Ovary (tissue), 9 donors: ENCODE data around the gene CTSH. TPM values are rescaled to one million over a fixed set of nuclear protein-coding genes. Genes with fewer than 3 reads are reported as not detected.

Experiments
- DNase-seq, 5 donors: peaks; one replicate each; pipeline ENCODE4 v3.0.0-alpha.2; 2019 to 2020
- H3K27ac ChIP-seq, 2 donors: fragments of 200-600 bp; one replicate each; pipeline versions ENCODE4 v1.5.1 to v1.8.0; 2019 to 2022
- H3K27me3 ChIP-seq: fragments of 200-600 bp; one replicate; pipeline ENCODE4 v1.8.0; 2022
- H3K36me3 ChIP-seq: fragments of 200-600 bp; sonication (generic); one replicate; pipeline ENCODE4 v1.5.1; 2019
- H3K4me1 ChIP-seq: one replicate; pipeline ENCODE4 v1.8.1; 2013; ENCODE audit warnings: mild to moderate bottlenecking, moderate library complexity; ENCODE audit not compliant: insufficient read depth
- H3K4me3 ChIP-seq: fragments of 200-600 bp; sonication (generic); one replicate; pipeline ENCODE4 v1.5.1; 2017
- H3K9me3 ChIP-seq, 2 donors: fragments of 200-600 bp in 1 of 2; sonication (generic) in 1 of 2; one replicate each; pipeline versions ENCODE4 v1.5.1 to v1.8.1; 2013 to 2019; ENCODE audit warnings: mild to moderate bottlenecking in 1 of 2, moderate library complexity in 1 of 2
- CTCF ChIP-seq, 3 donors: fragments of 450-650 bp in 2 of 3; fragments of 200-600 bp in 1 of 3; IDR thresholded peaks; one replicate each; pipeline versions ENCODE4 v1.5.1 to v1.8.0; 2016 to 2022; ENCODE audit warnings: antibody characterized with exemption in 3 of 3, mild to moderate bottlenecking in 1 of 3
- EP300 ChIP-seq: sonication (generic); formaldehyde crosslinking; IDR thresholded peaks from one replicate; pipeline ENCODE4 v1.6.1; 2017; ENCODE audit warnings: antibody characterized with exemption
- POLR2A ChIP-seq: fragments of 450-650 bp; IDR thresholded peaks from one replicate; pipeline ENCODE4 v1.6.1; 2017; ENCODE audit warnings: antibody characterized with exemption, mild to moderate bottlenecking, moderate library complexity
- WGBS, 3 donors: extraction: QIAGEN DNeasy Blood & Tissue Kit in 1 of 3; methylation state at CpG; one replicate each; pipeline versions ENCODE4 v1.1.5 to v1.1.7; 2013 to 2017; 5-methylcytosine and 5-hydroxymethylcytosine counted together
- intact Hi-C, 4 donors: fragments of 100-400 bp; cut with DNase I; formaldehyde crosslinking; loops; one replicate each; pipeline versions ENCODE4 v1.11.0 to v1.15.1; 2022 to 2023
- polyA plus RNA-seq, 2 donors: library from polyadenylated mRNA; stranded (reverse); fragments of 200-250 nt in 1 of 2; fragments of 350-450 nt in 1 of 2; fragmentation: Illumina TruSeq in 1 of 2; extraction: RNeasy Lipid Tissue Mini Kit (QIAGEN cat#74804) in 1 of 2; gene quantifications; one replicate each; pipeline ENCODE4 v1.2.3, GENCODE V29; 2013 to 2014
- total RNA-seq, 7 donors: library from RNA; depleted of rRNA in 2 of 7; stranded (reverse); fragments of >200 nt in 2 of 7; fragmentation: NEBNext Ultra II Directional in 3 of 7; extraction: Animal tissue kit (Norgen Biotek cat#: 25700) in 3 of 7; gene quantifications; one replicate each; pipeline versions ENCODE4 v1.1.0 to v1.2.4, GENCODE V29; 2016 to 2023
- donor health status: DM: no; HTN: no; CAD: no; lungs with moderate emphysema.
- donor health status: DM: no; HTN: no; CAD: no.
- donor health status: Bipolar disorder and iron deficiency.
- donor health status: DM: yes; HTN: yes; CAD: no.
- donor health status: DM: no; HTN: no; CAD: no.
- donor health status: DM: yes; HTN: yes; CAD: no.

CTSH gene
- total and polyA plus RNA-seq, 9 donors = 84.3 to 197 (median 140) TPM

GRCh38 chr15:78927077-78927790, 17.6 kb downstream of the CTSH start:
- Histone ChIP-seq H3K4me3 (no peak overlapping the region), H3K27me3 (no peaks in the 10 kb centered on the region), H3K9me3 (no peaks in the 10 kb centered on the region), H3K36me3 (no peaks in the 10 kb centered on the region), H3K27ac (no peak overlapping the region), H3K4me1 (no peaks in the 10 kb centered on the region)
- intact Hi-C loops = no loop called here
- peak in 1 of 5 donors; percentile 38 for DNase-seq
- WGBS, 3 donors = 85 to 87% (median 87%) methylated on average over 17 of the region's 17 CpGs
- TF ChIP-seq POLR2A = no peak
- TF ChIP-seq CTCF (IDR thresholded peaks at IDR 0.05) = no peak
- TF ChIP-seq EP300 = no peak

GRCh38 chr15:78925956-78926743, 18.7 kb downstream of the CTSH start:
- Histone ChIP-seq H3K27ac (no peak overlapping the region), H3K4me3 (no peak overlapping the region), H3K9me3 (no peaks in the 10 kb centered on the region), H3K36me3 (no peaks in the 10 kb centered on the region), H3K27me3 (no peaks in the 10 kb centered on the region), H3K4me1 (no peaks in the 10 kb centered on the region)
- intact Hi-C loops = no loop called here
- TF ChIP-seq POLR2A (no peak), EP300 (no peak), CTCF (IDR thresholded peaks at IDR 0.05) (no peak)
- 84 to 96% (median 87%) methylated on average over 4 to 5 of the region's 5 CpGs for WGBS, 3 donors
- peak in 1 of 5 donors; percentile 26 for DNase-seq

- 60 to 73% (median 62%) methylated on average over 9 to 10 of the region's 10 CpGs for WGBS, 3 donors
- intact Hi-C loops = no loop called here
- TF ChIP-seq POLR2A (no peak), EP300 (no peak)
Measured at GRCh38 chr15:78925076-78925624, 19.7 kb downstream of the CTSH start.

GRCh38 chr15:78923480-78924360, 21.1 kb downstream of the CTSH start:
- H3K4me1 ChIP-seq = no peaks in the 10 kb centered on the region
- DNase-seq = peak in 1 of 5 donors; percentile 31
- WGBS, 3 donors = 88 to 92% (median 88%) methylated on average over 18 of the region's 18 CpGs
- H3K27me3 ChIP-seq = no peaks in the 10 kb centered on the region
- TF ChIP-seq EP300 = no peak
- TF ChIP-seq CTCF (IDR thresholded peaks at IDR 0.05) = no peak
- TF ChIP-seq POLR2A = no peak
- H3K9me3 ChIP-seq = no peaks in the 10 kb centered on the region
- intact Hi-C loops = no loop called here
- no peak overlapping the region for H3K27ac ChIP-seq
- H3K4me3 ChIP-seq = no peak overlapping the region
- H3K36me3 ChIP-seq = no peaks in the 10 kb centered on the region

More at GRCh38 chr15:78925076-78925624, 19.7 kb downstream of the CTSH start:
- H3K4me3 ChIP-seq = no peak overlapping the region
- no peaks in the 10 kb centered on the region for H3K4me1 ChIP-seq
- no peaks in the 10 kb centered on the region for H3K27me3 ChIP-seq
- no peaks in the 10 kb centered on the region for H3K9me3 ChIP-seq
- H3K36me3 ChIP-seq = no peaks in the 10 kb centered on the region
- peak in 1 of 5 donors; percentile 36 for DNase-seq
- H3K27ac ChIP-seq = no peak overlapping the region
